HG03439 (cell line): ENCODE measurements around the gene DNAJA2.
"Not testable (repeated sequence)": the region's sequence is repeated elsewhere in the genome, so short reads cannot be mapped to it uniquely, and the experiment has no call there.

Source experiments
- ATAC-seq: cut with Tn5 transposase; IDR thresholded peaks from one replicate; pipeline ENCODE4 v1.9.1; 2021; ENCODE audit warnings: mild to moderate bottlenecking, moderate library complexity; ENCODE audit not compliant: unreplicated experiment

DNAJA2 gene

GRCh38 chr16:46973207-46973995, at the start of gene DNAJA2:
Gene DNAJA2 (minus strand): TSS chr16:46973674. CDS start chr16:46973572, 102 bp downstream.
- ATAC-seq, result peak; percentile 79

DNA sequence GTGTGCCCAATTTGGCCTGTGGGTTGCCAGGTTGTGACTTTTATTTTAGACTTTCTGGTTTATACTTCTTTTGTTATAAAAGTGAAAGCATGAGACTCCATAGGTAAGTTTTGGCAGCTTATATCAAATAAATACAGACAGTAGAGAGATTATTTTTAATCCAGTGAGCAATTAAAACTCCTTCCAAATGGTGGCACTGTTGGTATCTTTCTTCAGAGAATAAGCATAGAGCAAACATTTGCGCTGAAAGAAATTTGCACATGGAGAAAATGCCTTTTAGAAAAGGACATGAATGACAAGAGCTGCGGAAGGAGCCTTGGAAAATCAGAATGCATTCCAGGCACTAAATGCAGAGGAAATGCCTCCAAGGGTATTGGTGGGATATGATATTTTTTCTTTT, 46.1 kb upstream of the DNAJA2 start:
- ATAC-seq, result no peak

GRCh38 chr16:47018223-47018891, 44.9 kb upstream of the DNAJA2 start:
- ATAC-seq, result peak; percentile 99

- ATAC-seq, result no peak
Measured at GRCh38 chr16:47017636-47018035, 44.2 kb upstream of the DNAJA2 start.

GRCh38 chr16:47016700-47017133, 43.2 kb upstream of the DNAJA2 start:
- ATAC-seq, result no peak

GRCh38 chr16:47013910-47014309, 40.4 kb upstream of the DNAJA2 start:
- ATAC-seq, result no peak

DNA sequence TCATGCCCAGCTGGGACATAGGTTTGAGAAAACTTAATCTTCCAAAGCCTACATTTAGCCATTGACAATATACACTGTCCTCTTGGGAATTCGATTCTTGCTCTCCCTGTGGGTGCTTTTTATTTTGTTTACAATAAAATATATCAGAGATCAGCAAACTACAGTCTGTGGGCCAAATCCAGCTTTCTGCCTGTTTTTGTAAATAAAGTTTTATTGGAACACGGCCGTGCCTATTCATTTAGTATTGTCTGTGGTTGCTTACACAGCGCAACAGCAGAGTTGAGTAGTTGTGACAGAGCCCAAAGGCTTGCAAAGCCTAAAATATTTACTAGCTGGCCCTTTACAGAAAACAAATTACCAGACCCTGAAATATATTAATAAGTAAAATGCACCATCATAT, 39.7 kb upstream of the DNAJA2 start:
- ATAC-seq, result no peak

DNA sequence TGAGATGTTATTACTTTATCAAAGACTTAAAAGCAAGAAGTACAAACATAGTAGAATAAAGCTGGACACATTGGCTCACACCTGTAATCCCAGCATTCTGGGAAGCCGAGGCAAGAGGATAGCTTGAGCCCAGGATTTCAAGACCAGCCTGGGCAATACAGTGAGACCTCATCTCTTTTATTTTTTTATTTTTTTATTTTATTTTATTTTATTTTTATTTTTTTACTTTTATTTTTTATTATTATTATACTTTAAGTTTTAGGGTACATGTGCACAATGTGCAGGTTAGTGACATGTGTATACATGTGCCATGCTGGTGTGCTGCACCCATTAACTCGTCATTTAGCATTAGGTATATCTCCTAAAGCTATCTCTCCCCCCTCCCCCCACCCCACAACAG, 37.3 kb upstream of the DNAJA2 start:
- not testable (repeated sequence) for ATAC-seq

DNA sequence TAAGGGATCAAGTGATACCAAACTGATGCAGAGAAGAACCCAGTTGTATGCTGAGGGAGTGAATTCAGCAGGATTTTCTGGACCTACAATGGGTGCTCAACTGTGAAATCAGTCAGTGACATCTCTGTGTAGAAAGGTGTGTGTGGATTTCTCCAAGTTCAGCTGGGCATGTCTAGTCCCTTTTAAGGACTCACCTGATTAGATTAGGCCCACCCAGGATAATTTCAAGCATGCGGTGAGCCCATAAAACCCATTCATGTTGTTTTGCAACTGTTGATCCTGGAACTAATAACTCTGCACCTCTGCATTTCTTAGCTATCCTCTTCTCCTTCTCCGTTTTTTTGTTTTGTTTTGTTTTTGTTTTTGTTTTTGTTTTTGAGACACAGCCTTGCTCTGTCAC, 35.1 kb upstream of the DNAJA2 start:
- no peak for ATAC-seq

- no peak for ATAC-seq
Measured at GRCh38 chr16:47008174-47008573, 34.7 kb upstream of the DNAJA2 start.

DNA sequence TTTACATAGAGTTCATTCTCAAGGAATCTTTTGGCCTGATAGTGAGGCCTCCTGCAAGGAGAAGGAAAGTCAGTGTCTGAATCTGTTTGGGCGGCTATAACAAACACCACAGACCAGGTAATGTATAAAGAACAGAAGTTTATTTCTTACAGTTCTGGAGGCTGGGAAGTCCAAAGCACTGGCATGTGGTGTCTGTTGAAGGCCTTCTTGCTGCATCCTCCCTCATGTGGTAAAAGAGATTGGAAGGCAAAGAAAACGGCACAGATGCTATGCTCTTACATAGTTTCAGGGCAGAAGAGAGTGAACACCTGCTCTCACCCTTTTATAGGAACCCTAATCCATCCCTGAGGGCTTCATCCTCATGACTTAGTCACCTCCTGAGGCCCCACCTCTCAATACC, 31.2 kb upstream of the DNAJA2 start:
- no peak for ATAC-seq

GRCh38 chr16:47000066-47000465, 26.6 kb upstream of the DNAJA2 start:
- ATAC-seq, result not testable (repeated sequence)

DNA sequence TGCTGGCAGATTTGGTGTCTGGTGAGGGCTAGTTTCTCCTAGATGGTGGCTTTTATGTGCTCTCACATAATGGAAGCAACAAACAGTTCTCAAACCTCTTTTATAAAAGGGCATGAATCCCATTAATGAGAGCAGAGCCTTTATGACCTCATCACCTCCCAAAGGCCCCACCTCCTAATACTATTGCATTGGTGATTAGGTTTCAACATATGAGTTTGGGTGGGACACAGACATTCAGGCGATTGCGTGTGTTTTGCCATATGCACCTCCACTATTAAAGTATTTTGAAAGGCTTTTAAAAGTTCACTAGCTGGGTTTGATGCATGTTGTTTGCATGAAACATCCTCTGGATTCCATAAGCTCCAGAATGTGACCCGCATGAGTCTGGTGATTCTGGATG, 24.4 kb upstream of the DNAJA2 start:
- ATAC-seq, result no peak

- ATAC-seq, result no peak
Measured at GRCh38 chr16:46996952-46997458, 23.5 kb upstream of the DNAJA2 start.

DNA sequence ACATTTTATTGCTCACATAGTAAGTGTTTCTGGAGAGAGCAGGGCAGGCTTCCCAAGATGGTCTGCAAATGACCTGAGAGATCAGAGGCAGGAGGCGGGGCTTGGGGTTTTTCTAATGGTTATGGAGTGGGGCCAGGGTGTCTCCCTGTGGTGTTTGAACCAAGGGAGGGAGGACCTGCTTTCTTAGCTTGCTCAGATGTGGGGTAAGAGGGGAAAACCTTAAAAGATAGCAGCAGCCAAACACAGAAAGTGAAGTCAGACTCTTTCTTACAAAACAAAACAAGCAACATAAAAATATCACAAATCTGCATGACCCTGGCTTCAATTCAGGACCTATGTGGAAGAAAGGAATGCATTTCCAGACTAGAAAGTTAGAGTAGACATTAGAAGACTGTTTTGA, 22.9 kb upstream of the DNAJA2 start:
- no peak for ATAC-seq

DNA sequence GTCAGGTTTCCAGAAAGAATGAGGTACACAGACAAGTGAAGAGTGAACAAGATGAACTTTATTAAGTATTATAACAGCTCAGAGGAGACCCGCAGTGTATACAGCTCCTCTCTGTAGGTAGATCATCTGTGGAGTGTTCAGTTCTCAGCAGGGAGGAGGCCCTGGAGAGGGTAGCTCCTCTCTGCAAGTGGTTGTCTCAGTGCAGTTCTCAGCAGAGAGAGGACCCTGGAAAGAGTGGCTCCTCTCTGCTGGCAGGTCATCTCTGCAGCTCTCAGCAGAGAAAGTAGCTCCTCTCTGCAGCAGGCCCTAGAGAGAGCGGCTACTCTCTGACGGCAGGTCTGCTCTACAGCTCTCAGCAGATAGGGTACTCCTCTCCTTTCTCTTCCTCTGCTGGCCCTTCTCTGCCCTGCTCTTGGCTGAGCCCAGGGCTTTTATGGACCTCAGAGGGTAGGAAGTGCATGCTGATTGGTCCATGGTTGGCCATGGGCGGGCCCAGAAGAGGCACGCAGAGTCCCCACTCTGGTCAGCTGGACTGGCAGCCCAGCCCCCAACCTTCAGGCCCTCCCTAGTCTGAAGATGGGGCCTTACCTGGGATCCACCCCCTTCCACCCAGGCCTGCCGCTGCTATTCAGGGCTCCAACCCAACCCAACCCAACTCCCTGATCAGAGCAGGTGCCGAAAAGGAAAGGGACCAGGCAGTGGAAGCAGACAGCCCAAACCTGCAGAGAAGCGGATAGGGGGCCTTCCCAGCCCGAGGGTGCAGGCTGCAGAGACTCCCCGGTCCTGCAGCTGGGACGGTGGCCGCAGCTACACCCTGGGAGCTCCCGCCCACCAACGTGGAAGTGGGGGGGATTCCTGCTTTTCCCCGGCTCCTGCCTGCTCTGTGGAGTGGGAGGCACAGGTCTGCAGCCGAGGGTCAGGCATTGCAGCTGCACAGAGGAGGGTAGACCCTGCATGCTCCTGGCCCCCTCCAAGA, 18.5 kb upstream of the DNAJA2 start:
- no peak for ATAC-seq

DNA sequence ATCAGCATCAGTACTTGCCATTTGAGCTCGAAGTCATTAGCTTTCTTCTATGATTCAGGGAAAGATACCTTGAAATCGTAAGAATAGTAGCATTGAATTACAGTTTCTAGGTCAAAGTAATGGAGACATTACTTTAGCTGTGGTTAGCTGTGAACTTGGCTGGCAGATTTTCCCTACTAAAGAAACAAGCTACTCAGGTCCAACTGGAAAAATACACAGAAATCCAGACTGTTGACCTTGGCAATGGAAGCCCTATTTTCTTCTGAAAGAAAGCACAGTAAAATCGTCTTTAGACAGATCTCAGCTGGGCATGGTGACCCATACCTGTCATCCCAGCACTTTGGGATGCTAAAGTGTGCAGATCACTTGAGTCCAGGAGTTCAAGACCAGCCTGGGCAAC, 13.4 kb upstream of the DNAJA2 start:
- no peak for ATAC-seq

DNA sequence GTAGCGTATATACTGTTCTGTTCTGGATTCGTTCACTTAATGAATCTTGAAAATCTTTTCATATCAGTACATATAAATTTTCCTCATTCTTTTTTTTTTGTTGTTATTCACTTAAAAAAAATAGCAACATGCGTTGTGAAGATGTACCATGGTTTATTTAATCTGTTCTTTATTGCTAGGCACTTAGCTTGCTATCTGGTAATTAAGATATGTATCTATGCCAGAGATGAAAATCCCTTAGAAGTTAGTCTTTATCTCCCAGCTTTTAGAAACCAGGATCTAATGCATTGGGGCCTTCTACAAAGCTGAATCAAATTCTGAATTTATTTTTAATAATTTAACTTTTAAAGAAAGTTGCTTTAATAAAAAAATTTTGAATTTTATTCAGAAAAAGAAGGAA, 13.0 kb upstream of the DNAJA2 start:
- no peak for ATAC-seq

DNA sequence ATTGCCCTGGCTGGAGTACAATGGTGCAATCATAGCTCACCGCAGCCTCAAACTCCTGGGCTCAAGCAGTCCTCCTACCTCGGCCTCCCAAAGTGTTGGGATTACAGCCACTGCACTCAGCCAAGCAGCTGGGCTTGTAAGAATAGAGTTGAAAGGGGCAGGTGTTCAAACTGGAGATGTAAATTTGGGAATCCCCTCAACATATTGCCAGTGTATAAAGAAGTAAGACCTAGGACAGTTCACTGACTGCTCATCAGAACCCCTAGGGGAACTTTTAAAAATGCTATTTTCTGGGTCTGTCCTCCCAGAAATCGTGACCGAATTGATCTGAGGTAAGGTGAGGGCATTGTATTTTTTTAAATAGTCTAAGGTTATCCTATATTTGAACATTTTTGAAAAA, 8.9 kb upstream of the DNAJA2 start:
- no peak for ATAC-seq

- ATAC-seq, result no peak
Measured at GRCh38 chr16:46980926-46981325, 7.5 kb upstream of the DNAJA2 start.

GRCh38 chr16:46976550-46976949, 3.1 kb upstream of the DNAJA2 start:
- no peak for ATAC-seq
